SK-N-SH (cell line): ENCODE results near the gene LRRC8C. TPM values are rescaled to one million over a fixed set of nuclear protein-coding genes. Genes with fewer than 3 reads are reported as not detected.
"Not testable (repeated sequence)": the region's sequence is repeated elsewhere in the genome, so short reads cannot be mapped to it uniquely, and the experiment has no call there.

Source experiments
- CTCF ChIA-PET: fragments of 300-600, 350-600 bp; formaldehyde crosslinking; extraction: SDS; loops from one replicate; lab custom pipeline; 2021; lab: Yijun Ruan, JAX
- POLR2A ChIA-PET: fragments of 350-600 bp; sonication (Branson Sonifier 250); formaldehyde crosslinking; extraction: SDS; loops from one replicate; lab custom pipeline; 2020; ENCODE audit warnings: antibody characterized with exemption, inconsistent platforms; lab: Yijun Ruan, JAX
- DNase-seq: peaks from one replicate; pipeline ENCODE4 v3.0.0; 2012
- H2AFZ ChIP-seq: fragments of 200-600 bp; sonication (generic); 2 replicates; pipeline ENCODE4 v1.8.1; 2016; ENCODE audit warnings: antibody characterized with exemption, mild to moderate bottlenecking, low read depth
- H3F3A ChIP-seq: fragments of 200-600 bp; sonication (generic); replicated peaks from 2 replicates; pipeline ENCODE3; 2016; ENCODE audit warnings: antibody characterized with exemption, mild to moderate bottlenecking; ENCODE audit not compliant: insufficient read depth
- H3K27ac ChIP-seq, 2 experiments: fragments of 200-500 bp in 1 of 2; fragments of 200-600 bp in 1 of 2; sonication (Bioruptor generic) in 1 of 2; sonication (generic), shearing (Covaris generic) in 1 of 2; 2 replicates each; pipeline versions ENCODE4 v1.5.1 to v1.6.1; 2014 to 2016; ENCODE audit warnings: low read depth in 2 of 2, inconsistent platforms in 1 of 2, low read length in 1 of 2, mild to moderate bottlenecking in 1 of 2, mixed read lengths in 1 of 2
- H3K27me3 ChIP-seq: fragments of 200-600 bp; sonication (generic), shearing (Covaris generic); 2 replicates; pipeline ENCODE4 v1.6.1; 2016; ENCODE audit warnings: mixed run types; ENCODE audit not compliant: insufficient read depth
- H3K36me3 ChIP-seq, 2 experiments: fragments of 200-500 bp in 1 of 2; fragments of 200-600 bp in 1 of 2; sonication (Bioruptor generic) in 1 of 2; sonication (generic) in 1 of 2; replicated peaks in 1 of 2; 2 replicates each; pipeline versions ENCODE3 to v1.5.1; 2014 to 2016; ENCODE audit warnings: low read length in 1 of 2, mild to moderate bottlenecking in 1 of 2; ENCODE audit not compliant: insufficient read depth in 2 of 2, control insufficient read depth in 1 of 2
- H3K4me1 ChIP-seq, 2 experiments: fragments of 200-500 bp in 1 of 2; fragments of 200-600 bp in 1 of 2; sonication (Bioruptor generic) in 1 of 2; sonication (generic), shearing (Covaris generic) in 1 of 2; 2 replicates each; pipeline versions ENCODE4 v1.5.1 to v1.6.1; 2014 to 2016; ENCODE audit warnings: low read depth in 1 of 2, low read length in 1 of 2, mixed run types in 1 of 2; ENCODE audit not compliant: insufficient read depth in 2 of 2, control insufficient read depth in 1 of 2
- H3K4me2 ChIP-seq: fragments of 200-600 bp; sonication (generic), shearing (Covaris generic); 2 replicates; pipeline ENCODE4 v1.6.1; 2017; ENCODE audit warnings: mixed run types
- H3K4me3 ChIP-seq, 2 experiments: fragments of 200-500 bp in 1 of 2; fragments of 200-600 bp in 1 of 2; sonication (Bioruptor generic) in 1 of 2; sonication (generic), shearing (Covaris generic) in 1 of 2; 2 replicates each; pipeline versions ENCODE4 v1.5.1 to v1.8.1; 2014 to 2016; ENCODE audit warnings: low read depth in 2 of 2, inconsistent platforms in 1 of 2, low read length in 1 of 2, mild to moderate bottlenecking in 1 of 2, mixed read lengths in 1 of 2, moderate library complexity in 1 of 2
- H3K79me2 ChIP-seq: fragments of 200-600 bp; sonication (generic); 2 replicates; pipeline ENCODE4 v1.8.1; 2017; ENCODE audit warnings: mild to moderate bottlenecking; ENCODE audit not compliant: insufficient read depth
- H3K9ac ChIP-seq: fragments of 200-600 bp; sonication (generic); 2 replicates; pipeline ENCODE4 v1.6.1; 2017; ENCODE audit warnings: mixed run types
- H3K9me2 ChIP-seq: fragments of 200-600 bp; sonication (generic); 2 replicates; pipeline ENCODE4 v1.6.1; 2017; ENCODE audit warnings: mixed run types
- H3K9me3 ChIP-seq: fragments of 200-600 bp; sonication (generic); 2 replicates; pipeline ENCODE4 v1.6.1; 2017; ENCODE audit warnings: mixed run types, mild to moderate bottlenecking, moderate library complexity
- H4K20me1 ChIP-seq: fragments of 200-600 bp; sonication (generic); 2 replicates; pipeline ENCODE4 v1.6.1; 2017; ENCODE audit warnings: mild to moderate bottlenecking, mixed run types; ENCODE audit not compliant: insufficient read depth
- EP300 ChIP-seq, 2 experiments: IDR thresholded peaks; 2 replicates each; pipeline versions ENCODE4 v1.4.0 to v1.6.1; 2012; ENCODE audit warnings: borderline replicate concordance in 1 of 2, low read depth in 1 of 2, low read length in 1 of 2
- FOSL2 ChIP-seq: IDR thresholded peaks from 2 replicates; pipeline ENCODE4 v1.4.0; 2012; ENCODE audit warnings: low read depth, mild to moderate bottlenecking, moderate library complexity, borderline replicate concordance
- FOXJ3 ChIP-seq: sonication (generic); formaldehyde crosslinking; IDR thresholded peaks from 2 replicates; pipeline ENCODE4 v1.5.1; 2020; ENCODE audit warnings: mild to moderate bottlenecking, missing genetic modification reagents
- MEF2A ChIP-seq: IDR thresholded peaks from 2 replicates; pipeline ENCODE4 v1.4.0; 2012; ENCODE audit warnings: low read depth, borderline replicate concordance
- NFIC ChIP-seq: IDR thresholded peaks from 2 replicates; pipeline ENCODE4 v1.4.0; 2012; ENCODE audit warnings: borderline replicate concordance
- POLR2AphosphoS5 ChIP-seq: IDR thresholded peaks from 2 replicates; pipeline ENCODE4 v1.6.1; 2012; ENCODE audit warnings: low read depth, low read length
- RFX5 ChIP-seq: IDR thresholded peaks from 2 replicates; pipeline ENCODE4 v1.6.1; 2012; ENCODE audit warnings: mild to moderate bottlenecking, improper control_type of control experiment, low read length
- TAF1 ChIP-seq: IDR thresholded peaks from 2 replicates; pipeline ENCODE4 v1.6.1; 2012; ENCODE audit warnings: low read depth, mild to moderate bottlenecking, low read length, moderate library complexity, borderline replicate concordance
- WGBS: methylation state at CpG from one replicate; pipeline ENCODE4 v1.1.6; 2017; ENCODE audit warnings: low lambda C conversion rate; 5-methylcytosine and 5-hydroxymethylcytosine counted together
- polyA plus RNA-seq, 3 experiments: library from polyadenylated mRNA; depleted of rRNA; stranded (reverse); fragments of >200 nt; gene quantifications; 2 replicates each; pipeline ENCODE4 v1.2.3, GENCODE V29; 2012
- TF ChIP-seq, protein P1 (sequence below): IDR thresholded peaks from 2 replicates; pipeline ENCODE4 v1.6.1; 2012; ENCODE audit warnings: mild to moderate bottlenecking, low read depth, low read length, moderate library complexity
- TF ChIP-seq, protein P2 (sequence below): fragments of 200-600 bp; sonication (generic); IDR thresholded peaks from 2 replicates; pipeline ENCODE4 v1.6.1; 2017; ENCODE audit warnings: antibody characterized with exemption, mild to moderate bottlenecking, moderate library complexity

Gene LRRC8C
- polyA plus RNA-seq, 1 of the 3 experiments (the other 2 are of a cell fraction) = 4.2 TPM

DNA sequence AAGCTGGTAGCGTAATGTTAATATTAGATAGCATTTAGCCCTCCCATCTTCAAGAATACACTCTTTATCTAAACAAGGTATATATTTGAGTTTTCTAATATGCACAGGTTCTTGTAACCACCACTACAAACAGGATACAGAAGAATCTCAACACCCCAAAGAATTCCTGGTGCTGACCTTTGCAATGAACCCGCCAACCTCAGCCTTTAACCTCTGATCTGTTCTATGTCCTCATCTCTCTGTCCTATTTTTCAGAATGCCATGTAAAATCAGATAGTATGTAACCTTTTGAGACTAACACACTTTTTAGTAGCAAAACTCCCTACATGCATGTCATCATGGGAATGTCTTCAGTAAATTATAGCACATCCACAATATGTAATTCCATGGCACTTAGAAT, 71.1 kb downstream of the LRRC8C start (continued):
- TF ChIP-seq, protein P1, sequence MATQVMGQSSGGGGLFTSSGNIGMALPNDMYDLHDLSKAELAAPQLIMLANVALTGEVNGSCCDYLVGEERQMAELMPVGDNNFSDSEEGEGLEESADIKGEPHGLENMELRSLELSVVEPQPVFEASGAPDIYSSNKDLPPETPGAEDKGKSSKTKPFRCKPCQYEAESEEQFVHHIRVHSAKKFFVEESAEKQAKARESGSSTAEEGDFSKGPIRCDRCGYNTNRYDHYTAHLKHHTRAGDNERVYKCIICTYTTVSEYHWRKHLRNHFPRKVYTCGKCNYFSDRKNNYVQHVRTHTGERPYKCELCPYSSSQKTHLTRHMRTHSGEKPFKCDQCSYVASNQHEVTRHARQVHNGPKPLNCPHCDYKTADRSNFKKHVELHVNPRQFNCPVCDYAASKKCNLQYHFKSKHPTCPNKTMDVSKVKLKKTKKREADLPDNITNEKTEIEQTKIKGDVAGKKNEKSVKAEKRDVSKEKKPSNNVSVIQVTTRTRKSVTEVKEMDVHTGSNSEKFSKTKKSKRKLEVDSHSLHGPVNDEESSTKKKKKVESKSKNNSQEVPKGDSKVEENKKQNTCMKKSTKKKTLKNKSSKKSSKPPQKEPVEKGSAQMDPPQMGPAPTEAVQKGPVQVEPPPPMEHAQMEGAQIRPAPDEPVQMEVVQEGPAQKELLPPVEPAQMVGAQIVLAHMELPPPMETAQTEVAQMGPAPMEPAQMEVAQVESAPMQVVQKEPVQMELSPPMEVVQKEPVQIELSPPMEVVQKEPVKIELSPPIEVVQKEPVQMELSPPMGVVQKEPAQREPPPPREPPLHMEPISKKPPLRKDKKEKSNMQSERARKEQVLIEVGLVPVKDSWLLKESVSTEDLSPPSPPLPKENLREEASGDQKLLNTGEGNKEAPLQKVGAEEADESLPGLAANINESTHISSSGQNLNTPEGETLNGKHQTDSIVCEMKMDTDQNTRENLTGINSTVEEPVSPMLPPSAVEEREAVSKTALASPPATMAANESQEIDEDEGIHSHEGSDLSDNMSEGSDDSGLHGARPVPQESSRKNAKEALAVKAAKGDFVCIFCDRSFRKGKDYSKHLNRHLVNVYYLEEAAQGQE = no peak
- TF ChIP-seq RFX5 = no peak

DNA sequence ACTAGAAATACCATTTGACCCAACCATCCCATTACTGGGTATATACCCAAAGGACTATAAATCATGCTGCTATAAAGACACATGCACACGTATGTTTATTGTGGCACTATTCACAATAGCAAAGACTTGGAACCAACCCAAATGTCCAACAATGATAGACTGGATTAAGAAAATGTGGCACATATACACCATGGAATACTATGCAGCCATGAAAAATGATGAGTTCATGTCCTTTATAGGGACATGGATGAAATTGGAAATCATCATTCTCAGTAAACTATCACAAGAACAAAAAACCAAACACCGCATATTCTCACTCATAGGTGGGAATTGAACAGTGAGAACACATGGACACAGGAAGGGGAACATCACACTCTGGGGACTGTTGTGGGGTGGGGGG, 72.0 kb downstream of the LRRC8C start:
- H3F3A ChIP-seq, H3K4me1 ChIP-seq, H3K9me2 ChIP-seq, H3K27me3 ChIP-seq, H3K36me3 ChIP-seq, H3K9me3 ChIP-seq, POLR2A ChIA-PET, DNase-seq, H2AFZ ChIP-seq, H3K27ac ChIP-seq, H4K20me1 ChIP-seq, H3K9ac ChIP-seq, H3K4me3 ChIP-seq, H3K79me2 ChIP-seq, CTCF ChIA-PET, H3K4me2 ChIP-seq: not testable (repeated sequence)
- WGBS = 91% methylated on average over 1 of the region's 2 CpGs

DNA sequence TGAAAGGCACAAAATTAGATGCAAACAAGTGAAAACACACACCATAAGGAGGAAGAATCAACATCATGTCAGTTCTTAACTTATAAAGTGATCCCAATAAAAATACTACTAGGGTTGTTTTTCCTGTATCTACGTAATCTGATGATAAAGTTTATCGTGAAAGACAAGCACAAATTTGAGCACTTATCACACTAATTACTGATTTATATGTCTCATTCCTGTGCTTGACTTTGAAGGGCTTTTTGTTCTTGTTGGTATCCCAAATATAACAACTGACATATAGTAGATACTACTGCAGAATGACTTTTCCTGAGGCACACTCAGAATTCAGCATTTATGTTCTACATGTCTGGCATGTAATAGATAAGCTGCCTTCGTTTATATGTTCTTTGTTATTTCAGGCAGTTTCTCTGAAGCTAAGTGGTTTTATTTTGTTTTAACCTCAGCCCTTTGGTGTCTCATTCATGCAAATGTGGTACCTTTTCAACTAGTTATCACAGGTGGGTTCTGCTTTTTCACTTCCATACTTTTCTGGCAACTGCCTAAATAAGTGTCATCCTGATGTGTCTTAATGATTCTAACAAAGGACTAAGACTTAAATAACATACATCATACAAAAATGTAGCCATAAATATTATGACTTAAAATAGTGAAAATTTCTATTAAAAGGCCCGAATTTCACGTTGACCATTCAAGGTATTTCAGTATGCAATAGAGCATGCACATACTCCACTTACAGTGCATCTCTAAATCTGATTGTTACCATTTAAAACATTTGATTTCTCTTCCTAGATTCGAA, 73.2 kb downstream of the LRRC8C start:
- Histone ChIP-seq H3K9me2 (no peaks in the 10 kb centered on the region), H3K4me3 (no peak overlapping the region), H3K4me2 (no peak overlapping the region), H2AFZ (no peak overlapping the region), H4K20me1 (no peaks in the 10 kb centered on the region), H3K9ac (no peak overlapping the region), H3K9me3 (no peaks in the 10 kb centered on the region), H3K27ac (peak overlapping the region in 1 of 2 experiments; percentile 22; a peak in 2 of 4 replicates), H3K4me1 (peaks cover 6 to 9% of the 10 kb centered on the region in 2 experiments; a peak in 3 of 4 replicates), H3F3A (no peaks in the 10 kb centered on the region), H3K36me3 (peaks cover 0 to 3% of the 10 kb centered on the region in 2 experiments), H3K27me3 (no peaks in the 10 kb centered on the region), H3K79me2 (no peaks in the 10 kb centered on the region)
- 76% methylated on average over 6 of the region's 6 CpGs for WGBS
- TF ChIP-seq, protein P1 = no peak
- TF ChIP-seq TAF1 (no peak), EP300 (IDR thresholded peaks at IDR 0.05; ENCODE audit: borderline replicate concordance in 1 of 2, low read depth in 1 of 2, low read length in 1 of 2) (peak in 1 of 2 experiments; percentile 32; a peak in 1 of 4 replicates), NFIC (no peak), FOXJ3 (CRISPR knock-in tag) (no peak), FOSL2 (no peak), POLR2AphosphoS5 (no peak), MEF2A (no peak)
- TF ChIP-seq, protein P2, sequence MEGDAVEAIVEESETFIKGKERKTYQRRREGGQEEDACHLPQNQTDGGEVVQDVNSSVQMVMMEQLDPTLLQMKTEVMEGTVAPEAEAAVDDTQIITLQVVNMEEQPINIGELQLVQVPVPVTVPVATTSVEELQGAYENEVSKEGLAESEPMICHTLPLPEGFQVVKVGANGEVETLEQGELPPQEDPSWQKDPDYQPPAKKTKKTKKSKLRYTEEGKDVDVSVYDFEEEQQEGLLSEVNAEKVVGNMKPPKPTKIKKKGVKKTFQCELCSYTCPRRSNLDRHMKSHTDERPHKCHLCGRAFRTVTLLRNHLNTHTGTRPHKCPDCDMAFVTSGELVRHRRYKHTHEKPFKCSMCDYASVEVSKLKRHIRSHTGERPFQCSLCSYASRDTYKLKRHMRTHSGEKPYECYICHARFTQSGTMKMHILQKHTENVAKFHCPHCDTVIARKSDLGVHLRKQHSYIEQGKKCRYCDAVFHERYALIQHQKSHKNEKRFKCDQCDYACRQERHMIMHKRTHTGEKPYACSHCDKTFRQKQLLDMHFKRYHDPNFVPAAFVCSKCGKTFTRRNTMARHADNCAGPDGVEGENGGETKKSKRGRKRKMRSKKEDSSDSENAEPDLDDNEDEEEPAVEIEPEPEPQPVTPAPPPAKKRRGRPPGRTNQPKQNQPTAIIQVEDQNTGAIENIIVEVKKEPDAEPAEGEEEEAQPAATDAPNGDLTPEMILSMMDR = no peak
- no peak for DNase-seq
- ChIA-PET POLR2A (no interaction called here), CTCF (interaction anchor here (3.6 kb wide), 1 partner anchor 57 kb away, joined by 22 read pairs; no protein-coding TSS in a partner anchor)
